NT2/D1 (cell line): ENCODE data around the gene GCHFR.

ENCODE experiments used
- SUZ12 ChIP-seq: IDR thresholded peaks from 2 replicates; pipeline ENCODE4 v1.6.1; 2011; ENCODE audit not compliant: insufficient read length, insufficient read depth; ENCODE audit errors: extremely low read depth
- YY1 ChIP-seq: IDR thresholded peaks from 2 replicates; pipeline ENCODE4 v1.6.1; 2011; ENCODE audit not compliant: insufficient read length, insufficient read depth
- ZNF274 ChIP-seq: IDR thresholded peaks from 2 replicates; pipeline ENCODE4 v1.6.1; 2011; ENCODE audit warnings: mild to moderate bottlenecking, low read depth, low read length

GRCh38 chr15:40785814-40786213 is 21.9 kb downstream of the GCHFR start:
- TF ChIP-seq SUZ12 = no peak
- TF ChIP-seq ZNF274 = no peak
- no peak for TF ChIP-seq YY1
